Liver (tissue), 9 donors: Measurements from ENCODE around the gene NRG2. TPM values are rescaled to one million over a fixed set of nuclear protein-coding genes. Genes with fewer than 3 reads are reported as not detected.

Experiments
- DNase-seq: peaks from one replicate; pipeline ENCODE4 v3.0.0-alpha.2; 2017; ENCODE audit warnings: low spot score
- H3K27ac ChIP-seq, 2 donors: one replicate each; pipeline ENCODE4 v1.7.0; 2013; ENCODE audit warnings: inconsistent platforms in 2 of 2, low read length in 2 of 2, control low read depth in 1 of 2, low read depth in 1 of 2, mild to moderate bottlenecking in 1 of 2
- H3K27me3 ChIP-seq, 4 donors: one replicate each; pipeline versions ENCODE4 v1.6.1 to v1.7.0; 2013; ENCODE audit warnings: low read length in 3 of 4, inconsistent platforms in 1 of 4, mild to moderate bottlenecking in 1 of 4, moderate library complexity in 1 of 4; ENCODE audit not compliant: control insufficient read depth in 4 of 4, insufficient read depth in 4 of 4
- H3K36me3 ChIP-seq, 4 donors: one replicate each; pipeline versions ENCODE4 v1.6.1 to v1.7.0; 2013; ENCODE audit warnings: low read length in 3 of 4, mild to moderate bottlenecking in 3 of 4, low read depth in 1 of 4, moderate library complexity in 1 of 4; ENCODE audit not compliant: control insufficient read depth in 4 of 4, insufficient read depth in 3 of 4
- H3K4me1 ChIP-seq, 4 donors: one replicate each; pipeline versions ENCODE4 v1.6.1 to v1.7.0; 2013; ENCODE audit warnings: low read length in 3 of 4, mild to moderate bottlenecking in 3 of 4, moderate library complexity in 1 of 4; ENCODE audit not compliant: control insufficient read depth in 4 of 4, insufficient read depth in 4 of 4
- H3K4me3 ChIP-seq, 3 donors: one replicate each; pipeline versions ENCODE4 v1.6.1 to v1.7.0; 2013; ENCODE audit warnings: low read length in 3 of 3, control low read depth in 1 of 3, low read depth in 1 of 3, mild to moderate bottlenecking in 1 of 3
- H3K9ac ChIP-seq, 2 donors: one replicate each; pipeline ENCODE4 v1.7.0; 2013; ENCODE audit warnings: low read length in 2 of 2, mild to moderate bottlenecking in 2 of 2, moderate library complexity in 2 of 2, control low read depth in 1 of 2, low read depth in 1 of 2
- H3K9me3 ChIP-seq, 4 donors: one replicate each; pipeline versions ENCODE4 v1.6.1 to v1.7.0; 2013; ENCODE audit warnings: low read length in 3 of 4; ENCODE audit not compliant: control insufficient read depth in 4 of 4
- EGR1 ChIP-seq, 2 donors: IDR thresholded peaks; 2 replicates each; pipeline ENCODE4 v1.6.1; 2016 to 2018; ENCODE audit warnings: antibody characterized with exemption in 2 of 2, low read depth in 2 of 2
- FOXA1 ChIP-seq: IDR thresholded peaks from 2 replicates; pipeline ENCODE4 v1.6.1; 2016; ENCODE audit warnings: antibody characterized with exemption
- FOXA2 ChIP-seq: IDR thresholded peaks from 2 replicates; pipeline ENCODE4 v1.6.1; 2016; ENCODE audit warnings: antibody characterized with exemption
- GABPA ChIP-seq, 2 donors: IDR thresholded peaks in 1 of 2; conservative IDR thresholded peaks in 1 of 2; 2 replicates each; pipeline ENCODE4 v1.6.1; 2016; ENCODE audit warnings: antibody characterized with exemption in 2 of 2, mild to moderate bottlenecking in 1 of 2, moderate library complexity in 1 of 2
- HNF4A ChIP-seq, 2 donors: conservative IDR thresholded peaks; 2 replicates each; pipeline ENCODE4 v1.6.1; 2016; ENCODE audit warnings: antibody characterized with exemption in 2 of 2, mild to moderate bottlenecking in 2 of 2
- HNF4G ChIP-seq: IDR thresholded peaks from 2 replicates; pipeline ENCODE4 v1.6.1; 2016; ENCODE audit warnings: antibody characterized with exemption
- JUND ChIP-seq, 2 donors: IDR thresholded peaks; 2 replicates each; pipeline ENCODE4 v1.6.1; 2016; ENCODE audit warnings: antibody characterized with exemption in 2 of 2
- NR2F2 ChIP-seq: IDR thresholded peaks from 2 replicates; pipeline ENCODE4 v1.6.1; 2016; ENCODE audit warnings: antibody characterized with exemption
- RAD21 ChIP-seq, 2 donors: IDR thresholded peaks; 2 replicates each; pipeline ENCODE4 v1.6.1; 2016; ENCODE audit warnings: antibody characterized with exemption in 2 of 2, mild to moderate bottlenecking in 2 of 2
- REST ChIP-seq: IDR thresholded peaks from 2 replicates; pipeline ENCODE4 v1.6.1; 2016; ENCODE audit warnings: antibody characterized with exemption, mild to moderate bottlenecking
- RXRA ChIP-seq, 2 donors: IDR thresholded peaks; 2 replicates each; pipeline ENCODE4 v1.6.1; 2017 to 2018; ENCODE audit warnings: antibody characterized with exemption in 2 of 2, mild to moderate bottlenecking in 1 of 2
- SP1 ChIP-seq: IDR thresholded peaks from 2 replicates; pipeline ENCODE4 v1.6.1; 2018; ENCODE audit warnings: antibody characterized with exemption, mild to moderate bottlenecking
- TAF1 ChIP-seq: conservative IDR thresholded peaks from 2 replicates; pipeline ENCODE4 v1.6.1; 2016; ENCODE audit warnings: antibody characterized with exemption, mild to moderate bottlenecking
- YY1 ChIP-seq: IDR thresholded peaks from 2 replicates; pipeline ENCODE4 v1.6.1; 2016; ENCODE audit warnings: antibody characterized with exemption, mild to moderate bottlenecking
- WGBS: extraction: QIAGEN DNeasy Blood & Tissue Kit; methylation state at CpG from one replicate; pipeline ENCODE4 v1.1.7; 2013; 5-methylcytosine and 5-hydroxymethylcytosine counted together
- polyA plus RNA-seq, 2 donors: library from polyadenylated mRNA; stranded (reverse) in 1 of 2; unstranded in 1 of 2; fragments of 200-250 nt in 1 of 2; fragments of >200 nt in 1 of 2; fragmentation: Nextera tagmentation in 1 of 2; extraction: Ambion mirVana in 1 of 2; gene quantifications; one replicate each; pipeline versions ENCODE4 v1.2.1 to v1.2.3, GENCODE V29; 2013 to 2015
- total RNA-seq, 2 donors: library from RNA; depleted of rRNA; stranded (reverse); fragments of >200 nt; gene quantifications; one replicate each; pipeline ENCODE4 v1.2.3, GENCODE V29; 2014
- TF ChIP-seq, protein P1 (sequence below): fragments of 150-350 bp; IDR thresholded peaks from 2 replicates; pipeline ENCODE4 v1.5.1; 2017; ENCODE audit warnings: improper control_type of control experiment, low read depth, low read length; ENCODE audit not compliant: missing input control
- TF ChIP-seq, protein P2 (sequence below): IDR thresholded peaks from 2 replicates; pipeline ENCODE4 v1.6.1; 2016; ENCODE audit warnings: antibody characterized with exemption
- TF ChIP-seq, protein P3 (sequence below): IDR thresholded peaks from 2 replicates; pipeline ENCODE4 v1.6.1; 2016; ENCODE audit warnings: antibody characterized with exemption
- TF ChIP-seq, protein P4 (sequence below): IDR thresholded peaks from 2 replicates; pipeline ENCODE4 v1.6.1; 2016; ENCODE audit warnings: antibody characterized with exemption
- donor health status: healthy.
- donor health status: healthy.
- donor health status: healthy.
- donor health status: healthy.
- donor health status: healthy.

NRG2 gene
- total and polyA plus RNA-seq, 4 donors: 0.07 to 0.08 TPM; not detected in 2

DNA sequence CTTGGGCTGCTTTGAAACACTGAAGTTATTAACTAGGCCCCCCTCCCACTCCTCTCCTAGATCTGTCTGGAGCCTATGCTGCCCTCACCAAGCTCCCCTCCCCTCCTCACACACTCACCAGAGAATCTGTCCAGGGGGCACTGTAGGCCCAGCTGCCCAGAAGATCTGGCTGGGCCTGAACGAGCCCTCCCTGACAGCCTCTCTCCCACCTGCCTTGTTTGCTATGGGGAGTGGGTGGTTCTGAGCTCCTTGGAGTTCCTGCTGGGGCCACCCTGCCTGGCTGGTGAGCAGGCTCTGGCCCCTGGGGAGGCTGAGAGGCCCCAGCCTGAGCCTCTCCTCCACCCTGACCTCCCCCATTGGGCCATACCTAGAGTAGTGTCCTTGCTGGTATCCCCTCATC lies 172.4 kb downstream of the NRG2 start:
- no peak for DNase-seq
- Histone ChIP-seq H3K4me3 (no peak overlapping the region), H3K27ac (no peak overlapping the region), H3K4me1 (no peaks in the 10 kb centered on the region), H3K9ac (no peak overlapping the region), H3K36me3 (no peaks in the 10 kb centered on the region), H3K27me3 (no peaks in the 10 kb centered on the region), H3K9me3 (no peaks in the 10 kb centered on the region)
- 90% methylated on average over 1 of the region's 1 CpG for WGBS
- TF ChIP-seq RAD21 (IDR thresholded peaks at IDR 0.05) (no peak), FOXA1 (no peak), EGR1 (IDR thresholded peaks at IDR 0.05; ENCODE audit: low read depth in 2 of 2) (no peak), NR2F2 (no peak), HNF4A (conservative IDR thresholded peaks at IDR 0.05) (no peak), FOXA2 (no peak), JUND (IDR thresholded peaks at IDR 0.05) (no peak), REST (no peak), RXRA (IDR thresholded peaks at IDR 0.05) (no peak), GABPA (IDR thresholded peaks at IDR 0.05 in 1 of 2, conservative IDR thresholded peaks at IDR 0.05 in 1 of 2) (no peak), TAF1 (no peak), HNF4G (no peak), SP1 (no peak), YY1 (no peak)
- TF ChIP-seq, protein P1, sequence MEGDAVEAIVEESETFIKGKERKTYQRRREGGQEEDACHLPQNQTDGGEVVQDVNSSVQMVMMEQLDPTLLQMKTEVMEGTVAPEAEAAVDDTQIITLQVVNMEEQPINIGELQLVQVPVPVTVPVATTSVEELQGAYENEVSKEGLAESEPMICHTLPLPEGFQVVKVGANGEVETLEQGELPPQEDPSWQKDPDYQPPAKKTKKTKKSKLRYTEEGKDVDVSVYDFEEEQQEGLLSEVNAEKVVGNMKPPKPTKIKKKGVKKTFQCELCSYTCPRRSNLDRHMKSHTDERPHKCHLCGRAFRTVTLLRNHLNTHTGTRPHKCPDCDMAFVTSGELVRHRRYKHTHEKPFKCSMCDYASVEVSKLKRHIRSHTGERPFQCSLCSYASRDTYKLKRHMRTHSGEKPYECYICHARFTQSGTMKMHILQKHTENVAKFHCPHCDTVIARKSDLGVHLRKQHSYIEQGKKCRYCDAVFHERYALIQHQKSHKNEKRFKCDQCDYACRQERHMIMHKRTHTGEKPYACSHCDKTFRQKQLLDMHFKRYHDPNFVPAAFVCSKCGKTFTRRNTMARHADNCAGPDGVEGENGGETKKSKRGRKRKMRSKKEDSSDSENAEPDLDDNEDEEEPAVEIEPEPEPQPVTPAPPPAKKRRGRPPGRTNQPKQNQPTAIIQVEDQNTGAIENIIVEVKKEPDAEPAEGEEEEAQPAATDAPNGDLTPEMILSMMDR: no peak
- TF ChIP-seq, protein P2, sequence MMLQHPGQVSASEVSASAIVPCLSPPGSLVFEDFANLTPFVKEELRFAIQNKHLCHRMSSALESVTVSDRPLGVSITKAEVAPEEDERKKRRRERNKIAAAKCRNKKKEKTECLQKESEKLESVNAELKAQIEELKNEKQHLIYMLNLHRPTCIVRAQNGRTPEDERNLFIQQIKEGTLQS: no peak
- TF ChIP-seq, protein P3, sequence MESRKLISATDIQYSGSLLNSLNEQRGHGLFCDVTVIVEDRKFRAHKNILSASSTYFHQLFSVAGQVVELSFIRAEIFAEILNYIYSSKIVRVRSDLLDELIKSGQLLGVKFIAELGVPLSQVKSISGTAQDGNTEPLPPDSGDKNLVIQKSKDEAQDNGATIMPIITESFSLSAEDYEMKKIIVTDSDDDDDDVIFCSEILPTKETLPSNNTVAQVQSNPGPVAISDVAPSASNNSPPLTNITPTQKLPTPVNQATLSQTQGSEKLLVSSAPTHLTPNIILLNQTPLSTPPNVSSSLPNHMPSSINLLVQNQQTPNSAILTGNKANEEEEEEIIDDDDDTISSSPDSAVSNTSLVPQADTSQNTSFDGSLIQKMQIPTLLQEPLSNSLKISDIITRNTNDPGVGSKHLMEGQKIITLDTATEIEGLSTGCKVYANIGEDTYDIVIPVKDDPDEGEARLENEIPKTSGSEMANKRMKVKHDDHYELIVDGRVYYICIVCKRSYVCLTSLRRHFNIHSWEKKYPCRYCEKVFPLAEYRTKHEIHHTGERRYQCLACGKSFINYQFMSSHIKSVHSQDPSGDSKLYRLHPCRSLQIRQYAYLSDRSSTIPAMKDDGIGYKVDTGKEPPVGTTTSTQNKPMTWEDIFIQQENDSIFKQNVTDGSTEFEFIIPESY: no peak
- TF ChIP-seq, protein P4, sequence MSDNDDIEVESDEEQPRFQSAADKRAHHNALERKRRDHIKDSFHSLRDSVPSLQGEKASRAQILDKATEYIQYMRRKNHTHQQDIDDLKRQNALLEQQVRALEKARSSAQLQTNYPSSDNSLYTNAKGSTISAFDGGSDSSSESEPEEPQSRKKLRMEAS: no peak
